Subcutaneous abdominal adipose tissue (tissue), 5 donors: ENCODE data around the gene PBX1.

Experiments
- H3K27ac ChIP-seq: one replicate; pipeline ENCODE4 v1.7.0; 2013; ENCODE audit warnings: low read depth, mild to moderate bottlenecking, inconsistent platforms, low read length, moderate library complexity
- H3K27me3 ChIP-seq, 5 donors: one replicate each; pipeline ENCODE4 v1.7.0; 2013; ENCODE audit warnings: low read length in 5 of 5, inconsistent platforms in 1 of 5; ENCODE audit not compliant: control insufficient read depth in 5 of 5, insufficient read depth in 4 of 5
- H3K36me3 ChIP-seq, 5 donors: one replicate each; pipeline ENCODE4 v1.7.0; 2013; ENCODE audit warnings: low read length in 5 of 5; ENCODE audit not compliant: control insufficient read depth in 5 of 5, insufficient read depth in 5 of 5
- H3K4me1 ChIP-seq, 5 donors: one replicate each; pipeline ENCODE4 v1.7.0; 2013; ENCODE audit warnings: low read length in 5 of 5, mild to moderate bottlenecking in 3 of 5, moderate library complexity in 1 of 5; ENCODE audit not compliant: control insufficient read depth in 5 of 5, insufficient read depth in 5 of 5
- H3K4me3 ChIP-seq, 5 donors: one replicate each; pipeline ENCODE4 v1.7.0; 2013; ENCODE audit warnings: low read length in 5 of 5, low read depth in 1 of 5
- H3K9ac ChIP-seq, 5 donors: one replicate each; pipeline ENCODE4 v1.7.0; 2013; ENCODE audit warnings: low read length in 5 of 5, mild to moderate bottlenecking in 4 of 5, moderate library complexity in 3 of 5
- H3K9me3 ChIP-seq, 5 donors: one replicate each; pipeline ENCODE4 v1.7.0; 2013; ENCODE audit warnings: low read length in 5 of 5; ENCODE audit not compliant: control insufficient read depth in 5 of 5
- donor health status: healthy.
- donor health status: healthy.
- donor health status: healthy.
- donor health status: healthy.
- donor health status: healthy.

The PBX1 gene

GRCh38 chr1:164683235-164683634 lies 124.3 kb downstream of the PBX1 start:
- no peak overlapping the region for H3K4me3 ChIP-seq
- peaks cover 0 to 14% (median 6%) of the 10 kb centered on the region in 5 donors for H3K36me3 ChIP-seq
- H3K4me1 ChIP-seq, result no peaks in the 10 kb centered on the region
- H3K27ac ChIP-seq, result no peak overlapping the region
- H3K27me3 ChIP-seq, result no peaks in the 10 kb centered on the region
- no peak overlapping the region for H3K9ac ChIP-seq
- H3K9me3 ChIP-seq, result no peaks in the 10 kb centered on the region

- H3K9me3 ChIP-seq, result no peaks in the 10 kb centered on the region
- H3K36me3 ChIP-seq, result peaks cover 0 to 11% (median 2%) of the 10 kb centered on the region in 5 donors
- H3K27me3 ChIP-seq, result no peaks in the 10 kb centered on the region
- H3K27ac ChIP-seq, result no peak overlapping the region
- no peak overlapping the region for H3K4me3 ChIP-seq
- H3K9ac ChIP-seq, result no peak overlapping the region
- H3K4me1 ChIP-seq, result no peaks in the 10 kb centered on the region
Measured at GRCh38 chr1:164685266-164686035, 126.5 kb downstream of the PBX1 start.

GRCh38 chr1:164687777-164688176 lies 128.8 kb downstream of the PBX1 start:
- Histone ChIP-seq H3K9ac (no peak overlapping the region), H3K4me3 (no peak overlapping the region), H3K27me3 (no peaks in the 10 kb centered on the region), H3K4me1 (no peaks in the 10 kb centered on the region), H3K27ac (no peak overlapping the region), H3K36me3 (peaks cover 0 to 4% (median 0%) of the 10 kb centered on the region in 5 donors), H3K9me3 (no peaks in the 10 kb centered on the region)

GRCh38 chr1:164688791-164689190 lies 129.8 kb downstream of the PBX1 start:
- no peak overlapping the region for H3K27ac ChIP-seq
- peaks cover 0 to 3% (median 0%) of the 10 kb centered on the region in 5 donors for H3K36me3 ChIP-seq
- H3K4me3 ChIP-seq, result no peak overlapping the region
- H3K9me3 ChIP-seq, result no peaks in the 10 kb centered on the region
- no peak overlapping the region for H3K9ac ChIP-seq
- no peaks in the 10 kb centered on the region for H3K4me1 ChIP-seq
- H3K27me3 ChIP-seq, result no peaks in the 10 kb centered on the region

GRCh38 chr1:164689672-164690511 lies 130.9 kb downstream of the PBX1 start:
- Histone ChIP-seq H3K4me1 (no peaks in the 10 kb centered on the region), H3K9ac (no peak overlapping the region), H3K36me3 (peaks cover 0 to 11% (median 3%) of the 10 kb centered on the region in 5 donors), H3K4me3 (no peak overlapping the region), H3K27ac (no peak overlapping the region), H3K9me3 (no peaks in the 10 kb centered on the region), H3K27me3 (no peaks in the 10 kb centered on the region)

GRCh38 chr1:164692420-164692819 lies 133.4 kb downstream of the PBX1 start:
- H3K9ac ChIP-seq, result no peak overlapping the region
- no peaks in the 10 kb centered on the region for H3K27me3 ChIP-seq
- H3K4me3 ChIP-seq, result no peak overlapping the region
- peaks cover 0 to 11% (median 3%) of the 10 kb centered on the region in 5 donors for H3K36me3 ChIP-seq
- H3K27ac ChIP-seq, result no peak overlapping the region
- no peaks in the 10 kb centered on the region for H3K9me3 ChIP-seq
- peaks cover 0 to 4% (median 0%) of the 10 kb centered on the region in 5 donors for H3K4me1 ChIP-seq

- H3K36me3 ChIP-seq, result peaks cover 0 to 7% (median 3%) of the 10 kb centered on the region in 5 donors
- peaks cover 0 to 4% (median 0%) of the 10 kb centered on the region in 5 donors for H3K4me1 ChIP-seq
- H3K4me3 ChIP-seq, result no peak overlapping the region
- H3K27me3 ChIP-seq, result no peaks in the 10 kb centered on the region
- no peaks in the 10 kb centered on the region for H3K9me3 ChIP-seq
- H3K27ac ChIP-seq, result no peak overlapping the region
- no peak overlapping the region for H3K9ac ChIP-seq
Measured at GRCh38 chr1:164693564-164694359, 134.8 kb downstream of the PBX1 start.

- Histone ChIP-seq H3K9me3 (no peaks in the 10 kb centered on the region), H3K27me3 (no peaks in the 10 kb centered on the region), H3K9ac (no peak overlapping the region), H3K36me3 (peaks cover 0 to 7% (median 3%) of the 10 kb centered on the region in 5 donors), H3K27ac (no peak overlapping the region), H3K4me3 (no peak overlapping the region), H3K4me1 (peaks cover 0 to 4% (median 0%) of the 10 kb centered on the region in 5 donors)
Measured at GRCh38 chr1:164694505-164694904, 135.5 kb downstream of the PBX1 start.

- Histone ChIP-seq H3K9ac (no peak overlapping the region), H3K27ac (no peak overlapping the region), H3K36me3 (peaks cover 0 to 7% (median 3%) of the 10 kb centered on the region in 5 donors), H3K4me1 (peaks cover 0 to 10% (median 7%) of the 10 kb centered on the region in 5 donors), H3K9me3 (no peaks in the 10 kb centered on the region), H3K27me3 (no peaks in the 10 kb centered on the region), H3K4me3 (no peak overlapping the region)
Measured at GRCh38 chr1:164695956-164696665, 137.1 kb downstream of the PBX1 start.
